H1 (cell line): ENCODE data around the gene SLTM. TPM values are rescaled to one million over a fixed set of nuclear protein-coding genes. Genes with fewer than 3 reads are reported as not detected.

Experiments used
- CTCF ChIA-PET: fragments of 300-600 bp; sonication (Branson Sonifier 250); formaldehyde crosslinking; loops from one replicate; lab custom pipeline; 2021; ENCODE audit not compliant: partially characterized antibody; lab: Charles Lee
- POLR2A ChIA-PET: fragments of 300-600 bp; sonication (Branson Sonifier 250); formaldehyde crosslinking; loops from one replicate; lab custom pipeline; 2021; ENCODE audit warnings: inconsistent platforms; ENCODE audit not compliant: partially characterized antibody; lab: Charles Lee
- DNase-seq, 2 experiments: peaks; one replicate each; pipeline versions ENCODE4 v3.0.0 to v3.0.0-alpha.2; 2010 to 2022; ENCODE audit warnings: low spot score in 2 of 2, low read depth in 1 of 2, mixed read lengths in 1 of 2
- FAIRE-seq: peaks from 2 replicates; lab custom pipeline; 2011; peaks lifted over from hg19 to GRCh38; lab: Jason Lieb, UNC
- H2AFZ ChIP-seq: 2 replicates; pipeline ENCODE4 v1.8.1; 2012; ENCODE audit warnings: low read length, inconsistent platforms
- H2AK5ac ChIP-seq: 2 replicates; pipeline ENCODE4 v1.6.1; 2013; ENCODE audit warnings: low read depth, low read length
- H2BK120ac ChIP-seq: replicated peaks from 2 replicates; pipeline ENCODE3; 2013; ENCODE audit warnings: low read depth, low read length, inconsistent platforms
- H2BK12ac ChIP-seq: 2 replicates; pipeline ENCODE4 v1.6.1; 2013; ENCODE audit warnings: low read depth, low read length
- H2BK15ac ChIP-seq: 2 replicates; pipeline ENCODE4 v1.6.1; 2013; ENCODE audit warnings: low read length
- H2BK20ac ChIP-seq: 2 replicates; pipeline ENCODE4 v1.6.1; 2013; ENCODE audit warnings: low read length
- H2BK5ac ChIP-seq: 2 replicates; pipeline ENCODE4 v1.6.1; 2013; ENCODE audit warnings: low read depth, low read length
- H3K14ac ChIP-seq: 2 replicates; pipeline ENCODE4 v1.6.1; 2013; ENCODE audit warnings: inconsistent platforms; ENCODE audit not compliant: insufficient read length
- H3K18ac ChIP-seq: 2 replicates; pipeline ENCODE4 v1.6.1; 2013; ENCODE audit warnings: low read length; ENCODE audit errors: extremely low read depth
- H3K23ac ChIP-seq: 2 replicates; pipeline ENCODE4 v1.6.1; 2013; ENCODE audit warnings: inconsistent platforms; ENCODE audit not compliant: insufficient read length
- H3K23me2 ChIP-seq: 2 replicates; pipeline ENCODE4 v1.6.1; 2013; ENCODE audit warnings: low read depth, low read length
- H3K27ac ChIP-seq: 2 replicates; pipeline ENCODE4 v1.6.1; 2011; ENCODE audit warnings: low read depth, low read length, inconsistent platforms
- H3K27me3 ChIP-seq, 4 experiments: replicated peaks in 1 of 4; 1 replicate in 1 of 4; 2 replicates in 3 of 4; pipeline versions ENCODE4 v1.6.1 to v1.8.1; 2011 to 2013; ENCODE audit warnings: low read length in 3 of 4, mild to moderate bottlenecking in 3 of 4, inconsistent platforms in 2 of 4, mixed read lengths in 2 of 4, moderate library complexity in 1 of 4; ENCODE audit not compliant: control insufficient read depth in 3 of 4, insufficient read depth in 3 of 4; ENCODE audit errors: extremely low read depth in 1 of 4
- H3K36me3 ChIP-seq, 4 experiments: 2 replicates each; pipeline versions ENCODE4 v1.6.1 to v1.8.1; 2011 to 2013; ENCODE audit warnings: mild to moderate bottlenecking in 4 of 4, low read length in 3 of 4, moderate library complexity in 2 of 4, control low read depth in 1 of 4, inconsistent platforms in 1 of 4; ENCODE audit not compliant: insufficient read depth in 4 of 4, control insufficient read depth in 2 of 4
- H3K4ac ChIP-seq: replicated peaks from 2 replicates; pipeline ENCODE3; 2013; ENCODE audit warnings: low read length, low read depth, mixed read lengths, inconsistent platforms; ENCODE audit not compliant: insufficient read length
- H3K4me1 ChIP-seq, 4 experiments: replicated peaks in 1 of 4; 1 replicate in 1 of 4; 2 replicates in 3 of 4; pipeline versions ENCODE4 v1.6.1 to v1.8.1; 2011 to 2013; ENCODE audit warnings: low read length in 3 of 4, inconsistent platforms in 2 of 4, mixed read lengths in 1 of 4; ENCODE audit not compliant: insufficient read depth in 4 of 4, control insufficient read depth in 3 of 4
- H3K4me2 ChIP-seq, 2 experiments: 2 replicates each; pipeline versions ENCODE4 v1.6.1 to v1.8.1; 2011 to 2013; ENCODE audit warnings: low read depth in 2 of 2, low read length in 2 of 2, control low read depth in 1 of 2, inconsistent platforms in 1 of 2, mild to moderate bottlenecking in 1 of 2; ENCODE audit not compliant: insufficient read depth in 1 of 2
- H3K4me3 ChIP-seq, 4 experiments: fragments of 200-600, 300-600 bp in 1 of 4; sonication (generic), shearing (Covaris generic), sonication (Bioruptor Twin) in 1 of 4; 2 replicates each; pipeline versions ENCODE4 v1.5.1 to v1.8.1; 2011 to 2016; ENCODE audit warnings: low read length in 4 of 4, low read depth in 3 of 4, control low read depth in 2 of 4, inconsistent platforms in 2 of 4, mild to moderate bottlenecking in 2 of 4, mixed read lengths in 1 of 4, moderate library complexity in 1 of 4; ENCODE audit not compliant: insufficient read depth in 2 of 4; ENCODE audit errors: extremely low read depth in 1 of 4
- H3K56ac ChIP-seq: replicated peaks from 2 replicates; pipeline ENCODE3; 2013; ENCODE audit warnings: low read depth, mild to moderate bottlenecking, mixed read lengths, low read length, inconsistent platforms; ENCODE audit not compliant: insufficient read length
- H3K79me1 ChIP-seq: 2 replicates; pipeline ENCODE4 v1.6.1; 2013; ENCODE audit warnings: low read depth, low read length, control low read depth
- H3K79me2 ChIP-seq, 2 experiments: 2 replicates each; pipeline versions ENCODE4 v1.6.1 to v1.8.1; 2012 to 2013; ENCODE audit warnings: low read length in 2 of 2, mild to moderate bottlenecking in 2 of 2, inconsistent platforms in 1 of 2; ENCODE audit not compliant: insufficient read depth in 2 of 2, control insufficient read depth in 1 of 2
- H3K9ac ChIP-seq, 4 experiments: replicated peaks in 1 of 4; 1 replicate in 1 of 4; 2 replicates in 3 of 4; pipeline versions ENCODE4 v1.6.1 to v1.8.1; 2011 to 2013; ENCODE audit warnings: low read depth in 3 of 4, low read length in 3 of 4, control low read depth in 2 of 4, mild to moderate bottlenecking in 2 of 4, moderate library complexity in 2 of 4, inconsistent platforms in 1 of 4; ENCODE audit errors: extremely low read depth in 1 of 4
- H3K9me3 ChIP-seq, 2 experiments: 2 replicates each; pipeline versions ENCODE4 v1.6.1 to v1.8.1; 2012 to 2013; ENCODE audit warnings: mild to moderate bottlenecking in 2 of 2, moderate library complexity in 2 of 2, control low read depth in 1 of 2, inconsistent platforms in 1 of 2, low read depth in 1 of 2, low read length in 1 of 2, mixed read lengths in 1 of 2; ENCODE audit not compliant: insufficient read depth in 2 of 2
- H4K20me1 ChIP-seq, 2 experiments: replicated peaks in 1 of 2; 2 replicates each; pipeline versions ENCODE3 to v1.8.1; 2011 to 2013; ENCODE audit warnings: inconsistent platforms in 2 of 2, low read length in 2 of 2, mild to moderate bottlenecking in 1 of 2; ENCODE audit not compliant: insufficient read depth in 2 of 2, control insufficient read depth in 1 of 2
- H4K5ac ChIP-seq: 2 replicates; pipeline ENCODE4 v1.6.1; 2013; ENCODE audit warnings: low read length, low read depth, mixed read lengths, inconsistent platforms; ENCODE audit not compliant: insufficient read length
- H4K8ac ChIP-seq: 2 replicates; pipeline ENCODE4 v1.8.0; 2013; ENCODE audit warnings: mild to moderate bottlenecking, moderate library complexity, low read length, inconsistent platforms; ENCODE audit not compliant: insufficient read depth; ENCODE audit errors: extremely low read depth
- H4K91ac ChIP-seq: replicated peaks from 2 replicates; pipeline ENCODE3; 2013; ENCODE audit warnings: low read length, mixed read lengths, inconsistent platforms; ENCODE audit not compliant: insufficient read length
- BACH1 ChIP-seq: IDR thresholded peaks from 2 replicates; pipeline ENCODE4 v1.6.1; 2012; ENCODE audit warnings: low read length, improper control_type of control experiment
- BCL11A ChIP-seq, 2 experiments: IDR thresholded peaks; one replicate each; pipeline ENCODE4 v1.6.1; 2011; ENCODE audit warnings: low read depth in 2 of 2, low read length in 2 of 2, mild to moderate bottlenecking in 2 of 2
- CTCF ChIP-seq, 3 experiments: IDR thresholded peaks; 1 replicate in 2 of 3; 2 replicates in 1 of 3; pipeline versions ENCODE4 v1.5.1 to v1.6.1; 2011; ENCODE audit warnings: low read length in 3 of 3, mild to moderate bottlenecking in 3 of 3, inconsistent platforms in 2 of 3, low read depth in 1 of 3, moderate library complexity in 1 of 3; ENCODE audit not compliant: insufficient read depth in 1 of 3; ENCODE audit errors: control extremely low read depth in 1 of 3
- POLR2A ChIP-seq, 2 experiments: IDR thresholded peaks; 1 replicate in 1 of 2; 2 replicates in 1 of 2; pipeline ENCODE4 v1.6.1; 2011; ENCODE audit warnings: low read depth in 2 of 2, low read length in 2 of 2, mild to moderate bottlenecking in 2 of 2; ENCODE audit errors: control extremely low read depth in 1 of 2
- RBBP5 ChIP-seq: IDR thresholded peaks from 2 replicates; pipeline ENCODE4 v1.7.1; 2012; ENCODE audit warnings: low read depth, mild to moderate bottlenecking, inconsistent platforms, low read length, moderate library complexity, borderline replicate concordance
- RFX5 ChIP-seq: IDR thresholded peaks from 2 replicates; pipeline ENCODE4 v1.6.1; 2011; ENCODE audit warnings: low read depth, low read length, improper control_type of control experiment, borderline replicate concordance
- RNF2 ChIP-seq: fragments of 200-900, 300-1000 bp; sonication (generic); IDR thresholded peaks from 2 replicates; pipeline ENCODE4 v1.7.1; 2016; ENCODE audit warnings: borderline replicate concordance, low read depth, mild to moderate bottlenecking, antibody characterized with exemption, low read length; ENCODE audit not compliant: poor library complexity, severe bottlenecking; ENCODE audit errors: missing control alignments
- SP2 ChIP-seq: IDR thresholded peaks from 2 replicates; pipeline ENCODE4 v1.6.1; 2012; ENCODE audit warnings: mild to moderate bottlenecking, low read length, inconsistent platforms
- YY1 ChIP-seq: IDR thresholded peaks from 2 replicates; pipeline ENCODE4 v1.6.1; 2011; ENCODE audit warnings: low read depth, mild to moderate bottlenecking, low read length
- WGBS, 2 experiments: shearing (Covaris generic) in 1 of 2; methylation state at CpG; one replicate each; pipeline versions ENCODE4 v1.1.6 to v1.1.7; 2013 to 2015; ENCODE audit warnings: low lambda C conversion rate in 2 of 2, mixed read lengths in 2 of 2, inconsistent platforms in 1 of 2, low coverage in 1 of 2, missing lambda C conversion rate in 1 of 2; ENCODE audit not compliant: insufficient replicate concordance in 2 of 2, insufficient coverage in 1 of 2, insufficient read length in 1 of 2; ENCODE audit errors: extremely low coverage in 1 of 2, missing lambda C conversion rate in 1 of 2; 5-methylcytosine and 5-hydroxymethylcytosine counted together
- polyA plus RNA-seq, 7 experiments: library from polyadenylated mRNA; depleted of rRNA in 3 of 7; stranded (reverse) in 5 of 7; unstranded in 2 of 7; fragments of >200 nt in 5 of 7; fragments of 200-250 nt in 2 of 7; gene quantifications; 1 replicate in 5 of 7; 2 replicates in 1 of 7; 4 replicates in 1 of 7; pipeline versions ENCODE4 v1.2.1 to v1.2.3, GENCODE V29; 2011 to 2013; ENCODE audit warnings: missing spikeins in 2 of 7, mixed read lengths in 2 of 7
- total RNA-seq: library from RNA; stranded (reverse); fragmentation: NEBNext Ultra II Directional; extraction: Animal tissue kit (Norgen Biotek cat#: 25700); gene quantifications from 2 replicates; pipeline ENCODE4 v1.2.1, GENCODE V29; 2021

SLTM gene
- total and polyA plus RNA-seq, 2 of the 8 experiments (the other 6 are each of a cell fraction or from before 2014, with no cell fraction given): 30.8 to 149 TPM

- no peaks in the 10 kb centered on the region for H3K9me3 ChIP-seq
- H3K79me1 ChIP-seq: no peaks in the 10 kb centered on the region
- H4K8ac ChIP-seq: no peak overlapping the region
- no peak overlapping the region for H3K14ac ChIP-seq
- no peak overlapping the region for H2BK5ac ChIP-seq
- H2AK5ac ChIP-seq: no peak overlapping the region
- ChIA-PET POLR2A (no interaction called here), CTCF (interaction anchor here (1.2 to 1.5 kb wide), 3 partner anchors 12 to 381 kb away, joined by 4 to 8 read pairs (median 4); no protein-coding TSS in a partner anchor)
- H4K20me1 ChIP-seq: no peaks in the 10 kb centered on the region
- TF ChIP-seq CTCF (IDR thresholded peaks at IDR 0.05; ENCODE audit: control extremely low read depth in 1 of 3, insufficient read depth in 1 of 3, low read depth in 1 of 3, low read length in 3 of 3) (no peak), RNF2 (no peak), RFX5 (no peak), SP2 (no peak), BACH1 (no peak), YY1 (no peak), RBBP5 (no peak), POLR2A (IDR thresholded peaks at IDR 0.05; ENCODE audit: control extremely low read depth in 1 of 2, low read depth in 2 of 2, low read length in 2 of 2) (no peak), BCL11A (IDR thresholded peaks at IDR 0.05; ENCODE audit: low read depth in 2 of 2, low read length in 2 of 2) (no peak)
- no peaks in the 10 kb centered on the region; a peak in 1 of 7 replicates for H3K4me1 ChIP-seq
- 67% methylated on average over 1 of the region's 1 CpG; no CpG with 5 or more reads in 1 of the 2 experiments for WGBS, 2 experiments
- no peak overlapping the region for H2BK20ac ChIP-seq
- no peak overlapping the region for H3K18ac ChIP-seq
- H2BK12ac ChIP-seq: no peak overlapping the region
- H3K36me3 ChIP-seq: no peaks in the 10 kb centered on the region
- H4K5ac ChIP-seq: no peak overlapping the region
- no peaks in the 10 kb centered on the region for H3K27me3 ChIP-seq
- H3K4ac ChIP-seq: no peak overlapping the region
- H3K23ac ChIP-seq: no peak overlapping the region
- H3K79me2 ChIP-seq: no peaks in the 10 kb centered on the region
- no peak overlapping the region for H3K4me2 ChIP-seq
- no peak for FAIRE-seq
- H2BK120ac ChIP-seq: no peak overlapping the region
- no peak overlapping the region for H2AFZ ChIP-seq
- no peak overlapping the region for H3K27ac ChIP-seq
- H2BK15ac ChIP-seq: no peak overlapping the region
- no peak overlapping the region for H3K9ac ChIP-seq
- H3K4me3 ChIP-seq: no peak overlapping the region
- H3K56ac ChIP-seq: no peak overlapping the region
- H3K23me2 ChIP-seq: no peaks in the 10 kb centered on the region
- no peak for DNase-seq
- no peak overlapping the region for H4K91ac ChIP-seq
Observed at GRCh38 chr15:58962136-58962535, 28.7 kb upstream of the SLTM start.
